Epithelial cell of esophagus (primary cell): ENCODE results near the gene MSANTD3.

Source experiments
- DNase-seq: peaks from one replicate; pipeline ENCODE4 v3.0.0; 2010; ENCODE audit warnings: low read depth
- H3K4me3 ChIP-seq: 2 replicates; pipeline ENCODE4 v1.5.1; 2011; ENCODE audit warnings: mild to moderate bottlenecking, low read length, control low read depth
- TF ChIP-seq, protein P1 (sequence below): IDR thresholded peaks from 2 replicates; pipeline ENCODE4 v1.5.1; 2011; ENCODE audit warnings: low read depth, mild to moderate bottlenecking, low read length, control low read depth, inconsistent platforms; ENCODE audit not compliant: insufficient read depth; ENCODE audit errors: missing control alignments

MSANTD3 gene

DNA sequence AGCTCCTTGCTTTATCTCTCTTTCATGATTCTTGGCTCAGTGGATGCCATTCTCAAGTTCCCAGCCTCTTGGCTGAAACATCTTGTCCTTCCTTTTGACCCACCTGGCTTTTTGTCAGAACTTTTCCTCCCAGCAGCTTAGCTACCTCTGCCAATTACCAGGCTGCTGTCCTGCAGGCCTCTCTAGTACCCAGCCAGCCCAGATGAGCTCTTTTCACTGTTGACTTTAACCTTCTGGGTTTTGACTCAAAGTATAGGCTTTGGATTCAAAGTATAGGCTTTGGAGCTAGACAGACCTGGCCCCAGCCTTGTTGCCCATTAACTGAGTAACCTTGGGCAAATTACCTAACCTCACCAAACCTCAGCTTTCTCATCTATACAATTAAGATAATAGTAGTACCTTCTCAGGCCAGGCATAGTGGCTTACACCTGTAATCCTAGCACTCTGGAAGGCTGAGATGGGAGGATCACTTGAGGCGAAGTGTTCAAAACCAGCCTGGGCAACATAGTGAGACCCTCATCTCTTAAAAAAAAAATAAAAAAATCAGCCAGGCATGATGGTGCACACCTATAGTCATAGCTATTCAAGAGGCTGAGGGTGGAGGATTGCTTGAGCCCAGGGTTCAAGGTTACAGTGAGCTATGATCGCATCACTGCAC lies 39.4 kb downstream of the MSANTD3 start:
- no peak overlapping the region for H3K4me3 ChIP-seq
- DNase-seq = no peak
- TF ChIP-seq, protein P1, sequence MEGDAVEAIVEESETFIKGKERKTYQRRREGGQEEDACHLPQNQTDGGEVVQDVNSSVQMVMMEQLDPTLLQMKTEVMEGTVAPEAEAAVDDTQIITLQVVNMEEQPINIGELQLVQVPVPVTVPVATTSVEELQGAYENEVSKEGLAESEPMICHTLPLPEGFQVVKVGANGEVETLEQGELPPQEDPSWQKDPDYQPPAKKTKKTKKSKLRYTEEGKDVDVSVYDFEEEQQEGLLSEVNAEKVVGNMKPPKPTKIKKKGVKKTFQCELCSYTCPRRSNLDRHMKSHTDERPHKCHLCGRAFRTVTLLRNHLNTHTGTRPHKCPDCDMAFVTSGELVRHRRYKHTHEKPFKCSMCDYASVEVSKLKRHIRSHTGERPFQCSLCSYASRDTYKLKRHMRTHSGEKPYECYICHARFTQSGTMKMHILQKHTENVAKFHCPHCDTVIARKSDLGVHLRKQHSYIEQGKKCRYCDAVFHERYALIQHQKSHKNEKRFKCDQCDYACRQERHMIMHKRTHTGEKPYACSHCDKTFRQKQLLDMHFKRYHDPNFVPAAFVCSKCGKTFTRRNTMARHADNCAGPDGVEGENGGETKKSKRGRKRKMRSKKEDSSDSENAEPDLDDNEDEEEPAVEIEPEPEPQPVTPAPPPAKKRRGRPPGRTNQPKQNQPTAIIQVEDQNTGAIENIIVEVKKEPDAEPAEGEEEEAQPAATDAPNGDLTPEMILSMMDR = no peak

DNA sequence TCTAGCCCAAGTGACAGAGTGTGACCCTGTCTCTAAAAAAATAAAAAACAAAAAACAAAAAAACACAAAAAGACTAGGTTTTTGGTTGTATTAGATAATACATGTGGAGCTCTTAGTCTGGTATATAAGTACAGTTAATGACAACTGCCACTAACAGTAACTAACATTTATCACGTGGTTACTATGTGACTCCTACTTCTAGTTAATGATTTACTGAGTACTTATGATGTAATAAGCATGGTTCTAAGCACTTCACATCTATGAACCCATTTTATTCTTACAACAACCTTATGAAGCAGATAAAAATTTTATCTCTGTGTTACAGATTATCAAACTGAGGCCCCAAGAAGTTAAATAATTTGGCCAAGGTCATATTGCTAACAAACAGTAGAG lies 39.9 kb downstream of the MSANTD3 start:
- no peak for DNase-seq
- H3K4me3 ChIP-seq = no peak overlapping the region
- TF ChIP-seq, protein P1 = no peak

DNA sequence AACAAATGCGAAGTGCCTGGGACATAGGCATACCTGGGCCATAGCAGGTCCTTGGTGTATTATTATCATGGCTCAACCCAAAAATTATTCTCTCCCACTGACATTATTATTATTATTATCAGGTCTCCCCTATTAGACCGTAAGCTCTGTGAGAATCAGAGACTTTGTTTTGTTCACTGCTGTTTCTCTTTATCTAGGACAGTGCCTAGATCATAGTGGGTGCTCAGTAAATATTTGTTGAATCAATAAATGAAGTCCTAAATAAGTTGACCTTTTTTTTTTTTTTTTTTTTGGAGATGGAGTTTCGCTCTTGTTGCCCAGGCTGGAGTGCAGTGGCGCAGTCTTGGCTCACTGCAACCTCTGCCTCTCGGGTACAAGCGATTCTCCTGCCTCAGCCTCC lies 41.1 kb downstream of the MSANTD3 start:
- H3K4me3 ChIP-seq = no peak overlapping the region
- DNase-seq = no peak
- TF ChIP-seq, protein P1 = no peak

DNA sequence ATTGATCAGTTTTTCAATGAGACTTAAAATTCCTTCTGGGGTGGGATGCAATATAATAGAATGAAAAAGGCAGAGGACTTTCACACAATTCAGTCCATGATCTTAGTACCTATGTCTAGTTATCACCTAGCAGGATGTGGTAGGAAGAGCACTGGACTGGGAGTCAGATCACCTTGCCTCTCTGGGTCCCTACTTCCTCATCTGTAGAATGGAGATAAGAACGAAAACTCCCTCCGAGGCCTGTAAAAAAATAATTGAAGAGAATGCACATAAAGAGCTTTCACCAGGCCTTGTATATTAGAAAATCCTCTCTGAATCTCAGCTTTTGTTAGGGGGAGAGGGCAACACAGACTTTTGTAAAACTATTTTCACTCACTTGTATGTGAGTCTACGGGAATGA lies 45.3 kb downstream of the MSANTD3 start:
- TF ChIP-seq, protein P1 = no peak
- no peak for DNase-seq
- no peak overlapping the region for H3K4me3 ChIP-seq

DNA sequence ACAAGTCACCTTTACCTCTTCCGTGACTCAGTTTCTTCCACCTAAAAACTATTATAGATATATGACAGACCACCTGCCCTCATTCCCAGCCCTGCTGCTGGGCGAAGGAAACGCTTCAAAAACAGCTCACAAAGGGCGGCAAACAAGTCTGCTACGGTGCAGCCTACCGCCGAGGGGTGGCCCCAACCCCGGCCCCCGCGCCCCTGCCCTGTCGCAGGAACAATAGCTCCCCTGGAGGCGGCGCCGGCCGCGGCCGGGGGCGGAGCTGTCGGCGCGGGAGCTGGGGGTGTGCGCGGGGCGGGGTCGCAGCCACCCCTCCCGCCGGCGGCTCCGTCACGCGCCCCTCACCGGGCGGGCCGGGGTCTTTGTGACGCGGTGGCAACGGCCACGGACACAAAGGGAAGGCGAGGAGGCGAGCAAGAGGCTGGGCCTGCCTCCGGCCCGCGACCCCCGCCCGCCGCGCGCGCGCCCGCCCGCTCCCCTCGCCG lies 45.9 kb downstream of the MSANTD3 start, which contains the start of gene TMEFF1:
Gene TMEFF1 (plus strand): TSS at position 362 of the 488 bp plus-strand sequence. CDS start 396 bp downstream, outside the sequence.
- H3K4me3 ChIP-seq = peak within 1 kb of the TSS; percentile 43
- peak; percentile 21 for DNase-seq
- TF ChIP-seq, protein P1 = no peak

DNA sequence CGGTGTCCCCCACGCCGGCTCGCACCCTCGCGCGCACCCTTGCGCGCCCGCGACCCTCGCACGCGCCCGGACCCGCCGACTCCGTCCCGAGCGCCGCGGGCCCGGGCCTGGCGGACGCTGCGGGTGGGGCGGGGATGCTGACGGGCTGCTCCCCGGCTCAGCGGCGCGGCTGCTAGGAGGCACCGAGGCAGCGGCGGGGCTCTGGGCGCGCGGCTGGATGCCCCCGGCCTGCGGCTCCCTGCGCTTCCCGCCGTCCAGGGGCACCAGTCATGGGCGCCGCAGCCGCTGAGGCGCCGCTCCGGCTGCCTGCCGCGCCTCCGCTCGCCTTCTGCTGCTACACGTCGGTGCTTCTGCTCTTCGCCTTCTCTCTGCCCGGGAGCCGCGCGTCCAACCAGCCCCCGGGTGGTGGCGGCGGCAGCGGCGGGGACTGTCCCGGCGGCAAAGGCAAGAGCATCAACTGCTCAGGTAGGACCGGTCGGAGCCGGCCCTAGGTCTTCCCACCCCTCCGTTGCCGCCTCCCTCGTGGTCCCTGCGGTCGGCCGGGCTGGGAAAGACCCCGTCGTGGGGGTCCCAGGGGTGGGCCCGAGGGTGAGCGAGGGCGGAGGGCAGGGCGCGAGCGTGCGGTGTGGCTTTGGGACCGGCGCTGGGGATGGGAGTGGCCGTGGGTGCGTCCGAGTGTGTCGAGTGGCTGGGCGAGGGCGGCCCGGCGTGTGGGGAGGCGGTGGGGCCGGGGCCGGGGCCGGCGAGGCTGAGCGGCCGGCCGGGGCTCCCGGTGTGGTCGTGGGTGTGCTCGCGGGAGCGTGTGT lies 46.5 kb downstream of the MSANTD3 start:
- DNase-seq = peak; percentile 36
- TF ChIP-seq, protein P1 = no peak

More for the DNA sequence above, 46.5 kb downstream of the MSANTD3 start:
- peak overlapping the region; percentile 43 for H3K4me3 ChIP-seq
